Measurements from ENCODE around the gene VMP1.

GRCh38 chr17:59802160-59802559 lies 94.7 kb downstream of the VMP1 start:
- TF ChIP-seq FOXP1 (CRISPR knock-in tag; IDR thresholded peaks at IDR 0.05; ENCODE audit: borderline replicate concordance) (no peak), CTCF (IDR thresholded peaks at IDR 0.05) (no peak), TCF7 (CRISPR knock-in tag; IDR thresholded peaks at IDR 0.05; ENCODE audit: low read depth) (no peak)

Measured in WTC11 (cell line).